Tibial nerve (tissue), 4 donors: Measurements from ENCODE around the gene PSMD13. TPM values are rescaled to one million over a fixed set of nuclear protein-coding genes. Genes with fewer than 3 reads are reported as not detected.
A peak's percentile ranks its signal among the peaks of the same experiment; 100 is the strongest.

Source experiments
- DNase-seq, 2 donors: peaks; one replicate each; pipeline ENCODE4 v3.0.0-alpha.2; 2019; ENCODE audit warnings: low spot score in 2 of 2
- H3K27ac ChIP-seq, 4 donors: fragments of 200-600 bp; sonication (generic) in 3 of 4; one replicate each; pipeline ENCODE4 v1.5.1; 2017 to 2019; ENCODE audit warnings: mild to moderate bottlenecking in 1 of 4
- H3K27me3 ChIP-seq, 2 donors: fragments of 200-600 bp; sonication (generic) in 1 of 2; one replicate each; pipeline versions ENCODE4 v1.5.1 to v1.6.0; 2017 to 2019
- H3K36me3 ChIP-seq, 3 donors: fragments of 200-600 bp; sonication (generic); one replicate each; pipeline ENCODE4 v1.5.1; 2018 to 2019
- H3K4me1 ChIP-seq, 4 donors: fragments of 200-600 bp; sonication (generic) in 3 of 4; one replicate each; pipeline ENCODE4 v1.5.1; 2017 to 2019
- H3K4me3 ChIP-seq, 4 donors: fragments of 200-600 bp; sonication (generic) in 3 of 4; one replicate each; pipeline ENCODE4 v1.5.1; 2017 to 2019; ENCODE audit warnings: mild to moderate bottlenecking in 1 of 4, moderate library complexity in 1 of 4
- H3K9me3 ChIP-seq, 4 donors: fragments of 200-600 bp; sonication (generic) in 3 of 4; one replicate each; pipeline ENCODE4 v1.5.1; 2017 to 2019
- EP300 ChIP-seq, 2 donors: sonication (generic); formaldehyde crosslinking; IDR thresholded peaks; one replicate each; pipeline ENCODE4 v1.6.1; 2017; ENCODE audit warnings: antibody characterized with exemption in 2 of 2, mild to moderate bottlenecking in 1 of 2
- POLR2A ChIP-seq, 2 donors: fragments of 450-650 bp; IDR thresholded peaks; one replicate each; pipeline ENCODE4 v1.6.1; 2017; ENCODE audit warnings: antibody characterized with exemption in 2 of 2, mild to moderate bottlenecking in 2 of 2, moderate library complexity in 2 of 2
- WGBS, 2 donors: methylation state at CpG; one replicate each; pipeline ENCODE4 v1.1.5; 2018; 5-methylcytosine and 5-hydroxymethylcytosine counted together
- total RNA-seq, 4 donors: library from RNA; depleted of rRNA; stranded (reverse); fragments of >200 nt; gene quantifications; one replicate each; pipeline ENCODE4 v1.1.0, GENCODE V29; 2016
- TF ChIP-seq, protein P1 (sequence below), 5 experiments: fragments of 200-600 bp in 3 of 5; fragments of 450-650 bp in 2 of 5; sonication (generic) in 3 of 5; IDR thresholded peaks; one replicate each; pipeline ENCODE4 v1.5.1; 2016 to 2019; ENCODE audit warnings: antibody characterized with exemption in 5 of 5, mild to moderate bottlenecking in 3 of 5, moderate library complexity in 2 of 5

The PSMD13 gene
- total RNA-seq, 4 donors from 2014 or later: 72.0 to 136 (median 120) TPM

- 89 to 91% methylated on average over 16 of the region's 16 CpGs for WGBS, 2 donors
- peaks cover 0 to 49% (median 0%) of the 10 kb centered on the region in 3 donors for H3K36me3 ChIP-seq
- no peak for DNase-seq
- peaks cover 0 to 13% of the 10 kb centered on the region in 2 donors for H3K27me3 ChIP-seq
- no peaks in the 10 kb centered on the region for H3K9me3 ChIP-seq
- peaks cover 0 to 37% (median 9%) of the 10 kb centered on the region in 4 donors for H3K4me1 ChIP-seq
- H3K4me3 ChIP-seq: no peak overlapping the region
- no peak overlapping the region for H3K27ac ChIP-seq
- TF ChIP-seq POLR2A (IDR thresholded peaks at IDR 0.05) (no peak), EP300 (IDR thresholded peaks at IDR 0.05) (no peak)
- TF ChIP-seq, protein P1, sequence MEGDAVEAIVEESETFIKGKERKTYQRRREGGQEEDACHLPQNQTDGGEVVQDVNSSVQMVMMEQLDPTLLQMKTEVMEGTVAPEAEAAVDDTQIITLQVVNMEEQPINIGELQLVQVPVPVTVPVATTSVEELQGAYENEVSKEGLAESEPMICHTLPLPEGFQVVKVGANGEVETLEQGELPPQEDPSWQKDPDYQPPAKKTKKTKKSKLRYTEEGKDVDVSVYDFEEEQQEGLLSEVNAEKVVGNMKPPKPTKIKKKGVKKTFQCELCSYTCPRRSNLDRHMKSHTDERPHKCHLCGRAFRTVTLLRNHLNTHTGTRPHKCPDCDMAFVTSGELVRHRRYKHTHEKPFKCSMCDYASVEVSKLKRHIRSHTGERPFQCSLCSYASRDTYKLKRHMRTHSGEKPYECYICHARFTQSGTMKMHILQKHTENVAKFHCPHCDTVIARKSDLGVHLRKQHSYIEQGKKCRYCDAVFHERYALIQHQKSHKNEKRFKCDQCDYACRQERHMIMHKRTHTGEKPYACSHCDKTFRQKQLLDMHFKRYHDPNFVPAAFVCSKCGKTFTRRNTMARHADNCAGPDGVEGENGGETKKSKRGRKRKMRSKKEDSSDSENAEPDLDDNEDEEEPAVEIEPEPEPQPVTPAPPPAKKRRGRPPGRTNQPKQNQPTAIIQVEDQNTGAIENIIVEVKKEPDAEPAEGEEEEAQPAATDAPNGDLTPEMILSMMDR (IDR thresholded peaks at IDR 0.05): no peak
These were observed 58.0 kb downstream of the PSMD13 start for GRCh38 chr11:294780-295179.

GRCh38 chr11:295351-296170, 58.8 kb downstream of the PSMD13 start:
- H3K4me3 ChIP-seq: no peak overlapping the region
- peaks cover 0 to 20% of the 10 kb centered on the region in 2 donors for H3K27me3 ChIP-seq
- 75 to 84% methylated on average over 26 of the region's 26 CpGs for WGBS, 2 donors
- TF ChIP-seq POLR2A (IDR thresholded peaks at IDR 0.05) (no peak), EP300 (IDR thresholded peaks at IDR 0.05) (no peak)
- TF ChIP-seq, protein P1 (IDR thresholded peaks at IDR 0.05): no peak
- peaks cover 0 to 49% (median 0%) of the 10 kb centered on the region in 3 donors for H3K36me3 ChIP-seq
- no peaks in the 10 kb centered on the region for H3K9me3 ChIP-seq
- no peak for DNase-seq
- peaks cover 0 to 40% (median 6%) of the 10 kb centered on the region in 4 donors for H3K4me1 ChIP-seq
- H3K27ac ChIP-seq: no peak overlapping the region

GRCh38 chr11:296171-297050, 59.6 kb downstream of the PSMD13 start:
- peaks cover 0 to 24% of the 10 kb centered on the region in 2 donors for H3K27me3 ChIP-seq

GRCh38 chr11:297051-297585, 60.3 kb downstream of the PSMD13 start:
- peaks cover 0 to 24% of the 10 kb centered on the region in 2 donors for H3K27me3 ChIP-seq
- TF ChIP-seq, protein P1 (IDR thresholded peaks at IDR 0.05): no peak
- TF ChIP-seq POLR2A (IDR thresholded peaks at IDR 0.05) (no peak), EP300 (IDR thresholded peaks at IDR 0.05) (no peak)
- DNase-seq: no peak
- H3K27ac ChIP-seq: peak overlapping the region in 3 of 4 donors; percentile 73 to 83 (median 76)
- no peak overlapping the region for H3K4me3 ChIP-seq
- H3K4me1 ChIP-seq: peaks cover 0 to 40% (median 6%) of the 10 kb centered on the region in 4 donors
- 59 to 63% methylated on average over 11 to 12 of the region's 13 CpGs for WGBS, 2 donors
- no peaks in the 10 kb centered on the region for H3K9me3 ChIP-seq
- H3K36me3 ChIP-seq: peaks cover 0 to 39% (median 0%) of the 10 kb centered on the region in 3 donors

More at GRCh38 chr11:296171-297050, 59.6 kb downstream of the PSMD13 start:
- peaks cover 0 to 47% (median 0%) of the 10 kb centered on the region in 3 donors for H3K36me3 ChIP-seq
- H3K4me3 ChIP-seq: no peak overlapping the region
- H3K9me3 ChIP-seq: no peaks in the 10 kb centered on the region
- TF ChIP-seq POLR2A (IDR thresholded peaks at IDR 0.05) (no peak), EP300 (IDR thresholded peaks at IDR 0.05) (no peak)
- TF ChIP-seq, protein P1 (IDR thresholded peaks at IDR 0.05): no peak
- no peak for DNase-seq
- H3K4me1 ChIP-seq: peaks cover 0 to 40% (median 6%) of the 10 kb centered on the region in 4 donors
- peak overlapping the region in 3 of 4 donors; percentile 73 to 83 (median 76) for H3K27ac ChIP-seq
- whole genome bisulfite sequencing, 2 donors: 60 to 76% methylated on average over 22 to 31 of the region's 35 CpGs
